Glutamatergic neuron (in vitro differentiated cells): Measurements from ENCODE around the gene CDK5RAP3. TPM values are rescaled to one million over a fixed set of nuclear protein-coding genes. Genes with fewer than 3 reads are reported as not detected.

ENCODE experiments used
- DNase-seq: peaks from one replicate; pipeline ENCODE4 v3.0.0; 2022
- H3K27ac Mint-ChIP-seq: one replicate; pipeline ENCODE4 v1.8.0; 2020; ENCODE audit warnings: mild to moderate bottlenecking, mixed read lengths, inconsistent platforms; ENCODE audit not compliant: unreplicated experiment
- H3K27me3 Mint-ChIP-seq: one replicate; pipeline ENCODE4 v1.8.0; 2020; ENCODE audit warnings: mild to moderate bottlenecking, moderate library complexity, mixed read lengths, inconsistent platforms; ENCODE audit not compliant: unreplicated experiment
- H3K36me3 Mint-ChIP-seq: one replicate; pipeline ENCODE4 v1.8.0; 2020; ENCODE audit warnings: mild to moderate bottlenecking, mixed read lengths, inconsistent platforms; ENCODE audit not compliant: unreplicated experiment
- H3K4me1 Mint-ChIP-seq: one replicate; pipeline ENCODE4 v1.8.0; 2020; ENCODE audit warnings: mild to moderate bottlenecking, low read depth, mixed read lengths, inconsistent platforms; ENCODE audit not compliant: unreplicated experiment
- H3K4me3 Mint-ChIP-seq: one replicate; pipeline ENCODE4 v1.8.0; 2020; ENCODE audit warnings: mild to moderate bottlenecking, mixed read lengths, inconsistent platforms; ENCODE audit not compliant: unreplicated experiment
- H3K9me3 Mint-ChIP-seq: one replicate; pipeline ENCODE4 v1.8.0; 2020; ENCODE audit warnings: mild to moderate bottlenecking, moderate library complexity, mixed read lengths, inconsistent platforms; ENCODE audit not compliant: unreplicated experiment
- total RNA-seq: library from RNA; stranded (reverse); fragmentation: NEBNext Ultra II Directional; extraction: Animal tissue kit (Norgen Biotek cat#: 25700); gene quantifications from one replicate; pipeline ENCODE4 v1.2.1, GENCODE V29; 2021; ENCODE audit not compliant: unreplicated experiment
- TF ChIP-seq, protein P1 (sequence below): fragments of 200-600 bp; sonication (generic); IDR thresholded peaks from one replicate; pipeline ENCODE4 v1.5.0; 2021; ENCODE audit not compliant: partially characterized antibody, unreplicated experiment

CDK5RAP3 gene
- total RNA-seq, 1 donor from 2014 or later, result 196 TPM

DNA sequence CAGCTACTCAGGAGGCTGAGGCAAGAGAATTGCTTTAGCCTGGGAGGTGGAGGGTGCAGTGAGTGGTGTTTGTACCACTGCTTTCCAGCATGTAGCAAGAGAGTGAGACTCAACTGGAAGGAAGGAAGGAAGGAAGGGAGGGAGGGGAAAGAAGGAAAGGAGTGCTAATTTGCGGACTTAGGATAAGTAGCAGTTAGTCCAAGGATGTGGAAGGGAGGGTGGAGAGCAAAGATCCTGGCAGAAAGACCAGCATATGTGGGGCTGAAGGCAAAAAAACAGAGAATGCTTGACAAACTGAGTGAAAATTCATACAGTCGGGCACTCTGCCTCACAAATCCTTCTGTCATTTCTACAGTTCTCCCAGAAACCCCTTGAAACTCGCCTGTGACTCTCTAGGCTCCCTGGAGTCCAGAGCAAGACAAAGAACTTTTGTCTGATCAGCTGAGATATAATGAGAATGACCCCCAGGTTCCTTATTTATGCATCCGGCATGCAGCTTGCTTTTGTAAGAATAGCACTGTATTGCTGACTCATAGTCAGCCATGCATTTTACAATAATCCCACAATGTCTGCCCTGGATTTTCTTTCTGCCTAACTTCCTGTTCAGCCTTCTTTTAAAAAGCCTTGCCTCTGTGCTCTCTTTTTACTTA lies 31.5 kb downstream of the CDK5RAP3 start:
- H3K4me1 Mint-ChIP-seq, result peaks cover 50% of the 10 kb centered on the region

DNA sequence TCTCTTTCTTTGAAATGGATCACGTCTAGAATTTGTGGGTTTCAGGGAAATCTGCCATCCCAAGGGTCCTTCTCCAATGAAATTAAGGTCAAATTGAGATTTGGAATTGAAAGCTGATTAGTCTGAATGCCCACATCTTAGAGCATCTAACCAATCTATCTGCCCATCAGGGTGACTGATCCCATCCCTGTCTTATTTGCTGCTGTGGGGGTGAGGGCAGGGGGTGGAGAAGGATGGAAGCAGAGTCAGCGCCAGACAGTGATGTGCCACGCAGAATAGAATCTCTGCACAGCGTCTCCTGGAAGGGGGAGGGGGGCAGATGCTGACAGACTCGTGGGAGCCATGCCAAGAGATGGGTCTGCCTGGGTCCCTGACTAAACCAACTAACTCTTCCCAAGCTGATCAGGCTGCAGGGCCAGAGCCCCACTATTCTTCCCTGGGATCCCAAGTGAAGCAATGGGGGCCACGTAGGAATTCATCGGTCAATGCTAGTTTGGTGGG lies 32.1 kb downstream of the CDK5RAP3 start:
- peaks cover 46% of the 10 kb centered on the region for H3K4me1 Mint-ChIP-seq
- H3K27me3 Mint-ChIP-seq, result peaks cover 12% of the 10 kb centered on the region
- TF ChIP-seq, protein P1, sequence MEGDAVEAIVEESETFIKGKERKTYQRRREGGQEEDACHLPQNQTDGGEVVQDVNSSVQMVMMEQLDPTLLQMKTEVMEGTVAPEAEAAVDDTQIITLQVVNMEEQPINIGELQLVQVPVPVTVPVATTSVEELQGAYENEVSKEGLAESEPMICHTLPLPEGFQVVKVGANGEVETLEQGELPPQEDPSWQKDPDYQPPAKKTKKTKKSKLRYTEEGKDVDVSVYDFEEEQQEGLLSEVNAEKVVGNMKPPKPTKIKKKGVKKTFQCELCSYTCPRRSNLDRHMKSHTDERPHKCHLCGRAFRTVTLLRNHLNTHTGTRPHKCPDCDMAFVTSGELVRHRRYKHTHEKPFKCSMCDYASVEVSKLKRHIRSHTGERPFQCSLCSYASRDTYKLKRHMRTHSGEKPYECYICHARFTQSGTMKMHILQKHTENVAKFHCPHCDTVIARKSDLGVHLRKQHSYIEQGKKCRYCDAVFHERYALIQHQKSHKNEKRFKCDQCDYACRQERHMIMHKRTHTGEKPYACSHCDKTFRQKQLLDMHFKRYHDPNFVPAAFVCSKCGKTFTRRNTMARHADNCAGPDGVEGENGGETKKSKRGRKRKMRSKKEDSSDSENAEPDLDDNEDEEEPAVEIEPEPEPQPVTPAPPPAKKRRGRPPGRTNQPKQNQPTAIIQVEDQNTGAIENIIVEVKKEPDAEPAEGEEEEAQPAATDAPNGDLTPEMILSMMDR, result no peak
- peaks cover 15% of the 10 kb centered on the region for H3K9me3 Mint-ChIP-seq
- H3K36me3 Mint-ChIP-seq, result no peaks in the 10 kb centered on the region
- H3K4me3 Mint-ChIP-seq, result peak overlapping the region; percentile 63
- peak overlapping the region; percentile 100 for H3K27ac Mint-ChIP-seq
- no peak for DNase-seq

More for the DNA sequence above, 31.5 kb downstream of the CDK5RAP3 start:
- Mint-ChIP-seq H3K4me3 (peak overlapping the region; percentile 63), H3K27ac (peak overlapping the region; percentile 100), H3K36me3 (no peaks in the 10 kb centered on the region), H3K9me3 (peaks cover 15% of the 10 kb centered on the region), H3K27me3 (peaks cover 12% of the 10 kb centered on the region)
- TF ChIP-seq, protein P1, result no peak
- no peak for DNase-seq

DNA sequence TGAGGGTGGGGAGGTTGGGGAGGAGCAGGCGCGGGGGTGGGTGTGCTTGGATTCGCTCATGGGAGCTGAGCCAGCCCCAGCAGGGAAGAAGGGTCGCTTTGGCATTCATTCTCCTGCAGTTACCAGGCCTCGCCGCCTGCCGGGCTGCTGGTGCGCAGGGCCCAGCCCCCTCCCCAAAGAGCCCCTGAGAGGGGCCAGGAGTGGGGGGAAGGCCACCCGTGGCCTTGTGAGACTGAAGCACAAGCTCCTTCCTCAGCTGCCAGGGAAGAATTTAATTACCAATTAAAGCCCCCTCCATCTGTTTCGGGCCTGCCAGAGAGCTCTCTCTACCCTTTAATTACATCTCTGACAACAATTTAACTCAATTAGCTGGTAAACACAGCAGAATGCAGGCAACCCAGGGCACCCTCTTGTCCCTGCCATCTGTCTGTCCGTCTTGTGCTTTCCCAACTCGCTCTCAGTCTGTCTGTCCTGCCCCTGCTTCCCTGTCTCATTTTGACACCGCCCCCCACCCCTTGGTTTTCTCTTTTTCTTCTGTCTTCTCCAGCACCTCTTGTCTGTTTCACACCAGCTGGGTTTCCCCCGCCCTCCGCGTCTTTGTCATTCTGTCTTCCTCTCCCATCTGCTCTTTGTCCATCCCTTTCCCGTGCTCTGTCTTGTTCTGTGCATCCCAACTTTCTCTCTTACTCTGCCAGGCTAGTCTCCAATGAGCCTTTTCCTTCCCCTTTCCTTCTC lies 32.7 kb downstream of the CDK5RAP3 start:
- peak overlapping the region; percentile 100 for H3K27ac Mint-ChIP-seq
- peak; percentile 84 for DNase-seq
- H3K4me1 Mint-ChIP-seq, result peaks cover 46% of the 10 kb centered on the region
- TF ChIP-seq, protein P1, result peak; percentile 44
- peaks cover 15% of the 10 kb centered on the region for H3K9me3 Mint-ChIP-seq
- peaks cover 12% of the 10 kb centered on the region for H3K27me3 Mint-ChIP-seq
- no peaks in the 10 kb centered on the region for H3K36me3 Mint-ChIP-seq
- H3K4me3 Mint-ChIP-seq, result peak overlapping the region; percentile 84

DNA sequence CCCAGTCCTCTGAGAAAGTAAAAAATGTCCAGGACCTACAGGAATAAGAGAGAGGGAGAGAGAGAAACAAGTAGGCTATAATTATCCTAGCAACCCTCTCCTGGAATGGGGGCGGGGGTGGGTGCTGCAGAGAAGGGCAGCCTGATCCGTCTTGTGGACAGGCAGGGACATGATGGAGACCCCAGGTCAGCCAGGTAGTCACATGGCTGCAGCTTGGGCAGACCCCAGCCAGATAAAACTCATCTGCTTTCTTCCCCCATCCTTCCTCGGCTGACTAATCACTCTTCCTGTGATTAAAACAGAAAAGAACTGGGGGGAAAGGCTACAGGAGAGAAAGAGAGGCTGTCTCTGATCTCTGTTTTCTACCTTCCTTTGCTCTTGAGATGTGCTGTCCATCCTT lies 34.1 kb downstream of the CDK5RAP3 start:
- no peak for DNase-seq
- no peaks in the 10 kb centered on the region for H3K36me3 Mint-ChIP-seq
- peaks cover 48% of the 10 kb centered on the region for H3K4me1 Mint-ChIP-seq
- H3K27ac Mint-ChIP-seq, result peak overlapping the region; percentile 100
- peaks cover 18% of the 10 kb centered on the region for H3K9me3 Mint-ChIP-seq
- TF ChIP-seq, protein P1, result no peak
- peaks cover 14% of the 10 kb centered on the region for H3K27me3 Mint-ChIP-seq
- H3K4me3 Mint-ChIP-seq, result peak overlapping the region; percentile 84
